GM19468 (cell line): ENCODE measurements around the gene DNAH5.

Experiments
- ATAC-seq: cut with Tn5 transposase; IDR thresholded peaks from one replicate; pipeline ENCODE4 v1.9.1; 2021; ENCODE audit warnings: mild to moderate bottlenecking, moderate library complexity, moderate number of reproducible peaks; ENCODE audit not compliant: unreplicated experiment; ENCODE audit errors: extremely low read depth

DNAH5 gene

DNA sequence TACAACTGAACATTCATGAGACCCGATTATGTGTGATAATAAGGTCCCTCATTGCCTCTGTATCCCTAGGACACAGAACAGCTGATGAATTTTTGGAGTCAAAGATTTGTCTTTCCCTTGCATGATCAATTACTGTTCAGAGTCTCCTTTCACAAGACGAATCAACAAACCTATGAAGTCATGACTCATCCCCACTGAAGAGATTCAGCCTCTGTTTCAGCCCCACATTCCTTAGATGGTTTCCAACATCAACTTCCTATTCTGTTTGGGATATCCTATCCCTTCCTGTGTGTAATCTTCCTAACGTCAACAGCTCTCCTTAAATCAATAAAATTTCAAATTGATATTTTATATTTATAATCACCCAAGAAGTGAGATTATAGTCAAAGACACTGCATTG, 199.0 kb downstream of the DNAH5 start:
- no peak for ATAC-seq

DNA sequence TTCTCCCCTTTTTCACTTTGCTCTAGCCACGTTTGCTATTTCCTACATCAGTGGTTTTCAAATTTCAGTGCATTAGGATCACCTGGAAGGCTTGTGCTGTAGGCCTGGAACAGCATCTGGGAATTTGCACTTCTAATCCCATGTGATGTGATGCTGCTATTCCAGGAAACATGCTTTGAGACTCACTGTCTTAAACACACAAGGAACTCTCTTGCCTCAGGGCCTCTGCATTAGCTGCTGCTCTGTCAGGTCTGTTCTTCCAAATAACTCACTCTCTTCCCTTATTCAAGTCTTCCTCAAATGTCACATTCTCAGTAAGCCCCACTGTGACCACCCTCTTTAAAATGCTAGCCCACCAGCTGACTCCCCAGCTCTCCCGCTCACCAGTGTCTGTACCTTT, 204.0 kb downstream of the DNAH5 start:
- ATAC-seq = no peak

DNA sequence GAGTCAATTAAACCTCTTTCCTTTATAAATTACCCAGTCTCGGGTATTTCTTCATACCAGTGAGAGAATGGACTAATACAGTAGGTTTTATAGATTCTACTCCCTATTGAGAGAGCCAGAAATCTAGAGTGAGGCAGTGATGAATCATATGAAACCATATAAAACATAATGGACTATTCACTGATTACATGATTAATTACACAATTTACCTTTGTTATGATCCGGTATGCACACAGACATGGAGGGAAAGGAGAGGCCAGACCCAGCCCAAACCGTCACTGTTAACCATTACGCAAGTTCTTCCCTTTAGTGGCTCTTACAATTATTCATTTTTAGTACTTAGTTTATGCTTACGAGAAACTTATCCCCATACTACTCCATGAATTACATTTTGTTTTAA, 205.0 kb downstream of the DNAH5 start:
- ATAC-seq = no peak

- ATAC-seq = no peak
These were observed 208.8 kb downstream of the DNAH5 start for GRCh38 chr5:13735691-13736090.

DNA sequence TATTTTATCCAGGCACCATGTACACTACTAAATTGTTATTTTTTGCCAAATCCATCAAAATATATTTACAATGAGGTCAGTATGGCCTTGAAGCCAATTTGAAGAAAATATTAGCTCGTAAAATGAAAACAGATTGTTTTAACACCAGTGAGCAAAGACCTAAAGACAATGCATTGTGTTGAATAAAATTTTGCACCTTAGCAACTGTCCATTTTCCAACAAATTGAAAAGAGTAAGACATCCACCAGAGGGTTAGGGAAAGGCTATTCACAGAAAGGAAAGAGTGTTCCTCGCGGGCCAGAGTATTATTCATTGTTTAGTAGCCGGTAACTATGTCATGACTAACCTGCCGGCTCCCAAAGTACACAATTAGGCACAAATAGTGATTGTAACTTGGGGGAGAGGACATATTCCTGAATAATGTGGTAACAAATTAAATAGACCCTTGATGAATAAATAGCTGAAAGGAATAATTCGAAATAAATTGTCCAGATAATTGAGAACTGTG, 213.3 kb downstream of the DNAH5 start:
- no peak for ATAC-seq

GRCh38 chr5:13708906-13709305, 235.6 kb downstream of the DNAH5 start:
- ATAC-seq = no peak

DNA sequence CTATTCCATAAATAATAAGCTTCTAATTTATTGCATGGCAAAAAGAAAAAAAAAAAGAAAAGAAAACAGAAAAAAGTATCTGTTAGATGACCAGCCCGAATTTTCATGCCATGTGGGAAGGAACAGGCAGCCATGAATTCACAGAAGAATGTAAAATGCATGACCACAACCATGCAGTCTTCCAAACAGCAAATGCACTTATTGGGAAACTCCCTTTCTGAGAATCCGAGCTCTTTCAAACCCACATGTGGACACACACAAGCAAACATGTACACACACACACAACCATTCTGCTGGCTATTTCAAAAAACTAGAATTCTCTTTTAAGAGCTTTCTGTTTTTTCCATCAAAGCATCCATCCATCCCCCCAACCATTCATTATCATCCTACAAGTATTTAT, 236.1 kb downstream of the DNAH5 start:
- ATAC-seq = no peak

DNA sequence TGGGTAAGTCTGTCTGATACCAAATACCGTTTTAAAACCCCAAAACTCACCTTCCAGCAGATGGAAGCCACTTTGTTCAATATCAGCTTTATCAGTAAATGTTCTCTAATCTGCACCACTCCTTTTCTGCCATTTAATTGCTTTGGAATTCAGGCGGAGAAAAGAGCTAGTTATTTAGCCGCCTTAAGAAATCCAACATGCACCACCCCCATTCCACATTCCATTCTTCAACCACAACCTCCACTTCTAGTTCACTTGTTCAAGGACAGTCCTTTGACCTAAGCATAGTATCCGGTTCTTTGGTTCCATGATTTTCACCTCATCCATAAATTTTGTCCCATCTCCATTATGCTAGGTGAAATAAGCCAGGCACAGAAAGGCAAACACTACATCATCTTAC, 240.1 kb downstream of the DNAH5 start:
- ATAC-seq = no peak

DNA sequence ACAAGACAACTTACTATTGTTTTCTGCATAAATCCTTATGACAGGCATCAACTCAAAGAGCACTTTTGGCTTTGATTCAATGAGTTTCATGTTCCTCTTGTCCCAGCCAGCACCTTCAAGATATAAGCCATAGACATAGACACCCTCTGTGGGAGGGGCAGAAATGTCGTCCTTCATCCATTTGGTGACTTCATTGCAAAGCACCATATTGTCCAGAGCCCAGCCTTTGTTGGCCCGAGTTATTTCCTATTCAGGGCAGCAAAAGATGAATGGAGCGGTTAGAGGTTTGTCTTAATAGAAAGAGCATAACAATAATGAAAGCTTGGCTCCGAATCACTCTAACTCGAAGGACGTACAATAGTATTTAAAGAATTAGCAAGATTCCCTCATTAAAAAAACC, 243.9 kb downstream of the DNAH5 start:
- no peak for ATAC-seq

GRCh38 chr5:13698885-13699284, 245.6 kb downstream of the DNAH5 start:
- ATAC-seq = no peak

- ATAC-seq = no peak
These were observed 249.3 kb downstream of the DNAH5 start for GRCh38 chr5:13695076-13695712.

- no peak for ATAC-seq
These were observed 252.3 kb downstream of the DNAH5 start for GRCh38 chr5:13692172-13692571.

GRCh38 chr5:13676531-13676930, 268.0 kb downstream of the DNAH5 start:
- no peak for ATAC-seq

DNA sequence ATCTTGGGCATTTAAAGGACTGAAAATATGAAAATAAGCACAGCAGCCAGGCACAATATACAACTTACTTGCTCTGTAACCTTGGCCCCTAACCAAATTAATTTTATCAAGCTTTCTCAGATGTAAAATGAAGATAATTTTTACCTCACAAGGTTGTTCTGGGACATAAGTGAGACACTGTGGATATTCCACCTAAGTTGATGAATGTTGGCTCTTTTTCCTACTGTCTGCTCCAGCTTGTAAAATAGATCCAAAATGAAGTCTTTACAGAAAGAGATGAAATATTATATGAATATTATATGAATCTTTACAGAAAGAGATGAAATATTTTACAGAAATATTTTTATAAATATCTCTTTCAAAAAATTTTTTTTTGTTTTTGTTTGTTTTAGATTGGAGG, 270.1 kb downstream of the DNAH5 start:
- ATAC-seq = no peak

- no peak for ATAC-seq
These were observed 271.0 kb downstream of the DNAH5 start for GRCh38 chr5:13673511-13673910.

DNA sequence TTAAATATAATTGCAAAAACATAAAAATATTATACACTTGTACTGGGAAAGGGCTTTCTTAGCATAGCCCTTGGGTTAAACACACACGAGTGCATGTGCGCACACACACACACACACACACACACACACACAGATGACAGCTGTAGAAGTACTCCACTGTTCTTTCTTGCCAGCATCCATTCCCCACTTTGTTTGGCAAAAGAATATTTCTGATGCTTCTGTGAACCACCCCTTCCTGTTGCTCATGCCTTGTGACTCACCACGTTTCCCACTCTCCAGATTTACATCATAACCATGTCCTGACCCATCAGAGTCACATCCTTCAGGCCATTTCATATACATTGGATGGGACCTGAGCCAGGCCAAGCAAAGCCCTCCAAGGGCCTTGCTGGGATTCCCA, 280.1 kb downstream of the DNAH5 start:
- ATAC-seq = no peak

GRCh38 chr5:13662626-13663025, 281.9 kb downstream of the DNAH5 start:
- ATAC-seq = no peak

- ATAC-seq = no peak
These were observed 283.2 kb downstream of the DNAH5 start for GRCh38 chr5:13661272-13661671.

DNA sequence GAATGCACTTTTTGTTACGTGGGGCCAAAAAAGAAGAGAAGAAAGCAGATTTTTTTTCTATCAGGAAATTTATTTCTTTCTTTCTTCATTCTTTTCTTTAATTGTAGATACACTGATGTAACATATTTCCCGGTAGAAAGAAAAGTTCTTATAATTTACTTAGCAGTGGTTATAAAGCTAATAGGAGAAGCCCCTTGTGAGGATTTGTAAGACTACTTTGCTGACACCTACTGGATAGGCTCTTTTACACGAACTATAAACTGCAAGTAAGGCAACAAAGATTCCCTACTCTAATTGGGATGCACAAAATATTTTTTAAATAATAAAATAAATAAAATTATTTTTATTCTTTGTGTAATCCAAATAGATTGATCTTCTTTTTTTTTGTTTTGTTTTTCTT, 284.4 kb downstream of the DNAH5 start:
- ATAC-seq = no peak

GRCh38 chr5:13659391-13659790, 285.1 kb downstream of the DNAH5 start:
- no peak for ATAC-seq

DNA sequence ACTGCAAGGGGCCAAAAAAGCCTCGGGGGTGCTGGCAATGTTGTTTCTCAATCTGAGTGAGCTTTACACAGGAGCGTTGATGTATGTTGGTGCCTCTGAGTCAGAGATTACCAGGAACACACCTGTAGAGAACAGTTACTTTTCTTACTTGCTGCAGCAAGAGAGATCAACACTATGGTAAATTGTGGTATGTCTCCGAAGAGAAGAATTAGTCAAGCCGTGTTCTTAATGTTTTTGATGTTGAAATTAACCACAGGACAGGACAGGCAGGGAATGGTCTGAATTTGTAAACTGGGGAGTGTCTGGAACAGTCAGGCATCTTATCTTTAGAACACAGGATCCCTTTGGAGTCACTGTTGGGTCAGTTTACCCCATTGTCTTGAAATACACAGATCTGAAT, 285.7 kb downstream of the DNAH5 start:
- no peak for ATAC-seq

DNA sequence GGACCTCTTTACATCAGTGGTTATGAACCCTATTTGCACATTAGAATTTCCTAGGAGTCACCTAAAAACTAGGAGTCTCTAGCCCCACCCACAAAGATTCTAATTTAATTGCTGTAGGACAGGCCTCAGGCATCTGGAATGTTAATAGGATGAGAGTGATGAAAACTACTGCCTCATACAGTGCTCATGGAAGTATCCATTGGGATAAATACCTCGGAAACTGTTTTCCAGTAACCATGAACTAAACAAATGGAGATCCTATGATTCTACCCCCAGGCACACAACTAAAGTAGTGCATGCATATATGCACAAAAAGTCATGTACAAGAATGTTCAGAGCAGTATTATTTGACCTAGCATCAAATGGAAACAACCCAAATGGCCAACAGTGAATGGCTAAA, 286.3 kb downstream of the DNAH5 start:
- no peak for ATAC-seq

- no peak for ATAC-seq
These were observed 290.8 kb downstream of the DNAH5 start for GRCh38 chr5:13653709-13654108.
